GM18526 (cell line): ENCODE results near the gene COLEC12.

Source experiments
- POLR2A ChIP-seq: IDR thresholded peaks from 3 replicates; pipeline ENCODE4 v1.6.1; 2011; ENCODE audit not compliant: insufficient read length; ENCODE audit errors: extremely low read depth

The COLEC12 gene

GRCh38 chr18:513826-514530 lies 13.5 kb upstream of the COLEC12 start:
- TF ChIP-seq POLR2A, result no peak

DNA sequence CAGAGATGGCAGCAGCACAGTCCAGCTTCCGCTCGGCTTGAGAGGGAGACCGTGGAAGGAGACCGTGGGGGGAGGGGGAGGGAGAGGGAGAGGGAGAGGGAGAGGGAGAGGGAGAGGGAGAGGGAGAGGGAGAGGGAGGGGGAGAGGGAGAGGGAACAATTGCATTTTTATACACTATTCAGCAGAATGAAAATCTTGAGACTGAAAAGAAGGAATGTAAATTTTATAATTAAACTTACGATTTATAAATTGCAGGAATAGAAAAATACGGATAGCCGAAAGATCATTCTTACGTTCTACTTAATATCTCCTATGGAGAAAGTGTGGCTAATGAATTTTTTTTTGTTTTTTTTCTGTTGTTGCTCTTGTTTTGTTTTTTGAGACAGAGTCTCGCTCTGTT lies 12.5 kb upstream of the COLEC12 start:
- no peak for TF ChIP-seq POLR2A

DNA sequence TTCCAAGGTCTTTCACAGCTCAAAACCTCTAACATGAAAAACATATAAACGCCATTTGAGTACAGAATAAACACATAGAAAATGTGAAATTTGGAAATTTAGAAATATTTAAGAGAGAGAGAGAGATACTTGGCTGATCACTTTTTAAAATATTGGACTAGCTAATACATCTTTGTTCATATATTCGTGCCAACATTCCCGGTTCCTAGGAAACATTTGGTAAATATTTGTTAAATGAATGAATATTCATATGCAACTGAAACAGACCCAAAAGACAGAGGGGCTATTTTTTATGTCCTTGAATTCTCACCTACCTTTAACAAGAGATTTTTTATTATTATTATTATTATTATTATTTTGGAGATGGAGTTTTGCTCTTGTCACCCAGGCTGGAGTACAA lies 8.3 kb upstream of the COLEC12 start:
- TF ChIP-seq POLR2A, result no peak

GRCh38 chr18:507636-508035 lies 7.1 kb upstream of the COLEC12 start:
- TF ChIP-seq POLR2A, result no peak

- no peak for TF ChIP-seq POLR2A
Measured at GRCh38 chr18:506801-507200, 6.3 kb upstream of the COLEC12 start.

DNA sequence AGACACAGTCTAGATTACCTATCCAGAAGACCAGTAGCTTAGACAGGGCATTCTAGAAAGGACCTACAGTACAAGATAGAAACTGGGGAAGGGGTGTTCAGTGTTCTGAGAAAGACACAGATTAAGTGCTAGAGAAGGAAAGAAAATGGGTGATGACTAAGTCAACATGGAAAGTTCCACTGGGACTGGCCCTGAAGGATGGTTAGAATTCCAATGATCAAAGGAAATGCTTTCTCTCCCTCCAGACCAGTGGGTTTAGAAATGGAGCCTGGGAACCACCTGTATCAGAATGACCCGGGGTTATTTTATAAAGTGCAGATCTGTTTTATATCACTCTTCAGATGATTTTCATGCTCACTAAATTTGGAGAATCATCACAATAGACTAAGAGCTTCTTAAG lies 5.8 kb upstream of the COLEC12 start:
- no peak for TF ChIP-seq POLR2A

DNA sequence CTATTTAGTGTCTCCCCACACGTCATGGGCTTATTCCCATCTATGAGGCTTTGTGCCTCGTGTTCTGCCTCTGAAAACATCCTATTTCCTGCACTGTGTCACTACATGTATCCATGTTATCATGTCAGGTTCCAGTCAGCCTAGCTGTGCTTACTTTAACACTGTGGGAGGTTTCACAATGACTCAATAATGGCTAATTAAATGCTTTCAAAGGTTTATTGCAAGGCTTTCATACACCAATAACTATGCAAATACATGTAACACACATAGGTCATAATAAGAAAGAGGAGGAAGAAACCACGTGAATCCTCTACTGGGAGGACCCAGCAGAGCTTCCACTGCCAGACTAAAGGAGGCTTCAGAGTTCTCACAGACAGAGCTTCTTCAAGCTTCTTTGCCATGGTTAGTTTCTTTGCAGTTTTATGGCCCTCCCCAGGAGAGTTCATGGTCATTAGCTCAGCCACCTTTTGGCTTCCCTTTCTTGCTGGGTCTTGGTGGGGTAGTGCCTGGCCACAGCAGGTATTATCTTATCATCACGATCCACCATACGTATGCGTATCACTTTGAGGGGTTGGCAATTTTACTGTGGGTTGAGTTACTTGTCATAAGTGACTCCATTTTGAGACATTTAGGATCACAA lies 5.1 kb upstream of the COLEC12 start:
- TF ChIP-seq POLR2A, result no peak

GRCh38 chr18:501406-501714 lies 859 bp upstream of the COLEC12 start:
- no peak for TF ChIP-seq POLR2A

- TF ChIP-seq POLR2A, result no peak
Measured at GRCh38 chr18:499776-500631, 497 bp downstream of the COLEC12 start.

DNA sequence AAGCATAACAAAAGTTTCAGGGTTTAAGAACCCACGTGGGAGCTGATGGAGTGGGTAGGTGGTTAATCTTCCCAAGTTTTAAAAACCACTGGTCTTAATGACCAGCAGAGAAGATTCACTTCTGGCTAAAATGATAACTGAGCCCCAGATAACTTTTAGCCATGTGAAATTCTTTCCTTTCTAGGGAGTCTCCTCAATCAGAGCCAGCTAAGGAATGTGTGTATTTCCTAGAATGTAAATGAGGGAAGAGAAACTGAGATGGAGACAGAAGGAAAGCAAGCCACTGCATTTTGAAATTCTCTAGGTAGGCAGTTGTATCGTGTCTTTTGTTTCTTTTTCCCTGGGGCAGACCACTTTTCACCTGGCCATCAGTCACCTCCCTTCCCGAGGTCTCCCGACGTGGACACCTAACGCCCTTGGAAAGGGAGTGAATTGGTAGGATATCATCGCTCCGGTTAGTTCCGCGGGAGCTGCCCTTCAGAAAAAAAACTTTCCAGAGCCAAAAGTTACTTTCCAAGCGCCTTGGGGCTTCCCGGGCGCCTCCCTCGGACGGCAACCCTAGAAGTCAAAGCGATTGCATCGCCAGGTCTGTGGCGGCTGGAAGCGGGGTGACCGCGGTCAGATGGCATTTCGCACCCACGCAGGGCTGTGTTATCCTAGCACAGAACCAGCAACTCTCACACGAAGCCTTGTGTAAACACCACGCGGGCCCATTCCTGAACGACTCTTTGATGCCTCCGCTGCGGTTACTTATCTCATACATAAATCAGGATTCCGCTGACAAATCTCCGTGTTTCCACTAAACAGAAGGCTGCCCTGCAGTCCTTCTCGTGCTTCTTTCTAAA lies 1.3 kb downstream of the COLEC12 start:
- no peak for TF ChIP-seq POLR2A

GRCh38 chr18:497688-498087 lies 2.8 kb downstream of the COLEC12 start:
- no peak for TF ChIP-seq POLR2A

DNA sequence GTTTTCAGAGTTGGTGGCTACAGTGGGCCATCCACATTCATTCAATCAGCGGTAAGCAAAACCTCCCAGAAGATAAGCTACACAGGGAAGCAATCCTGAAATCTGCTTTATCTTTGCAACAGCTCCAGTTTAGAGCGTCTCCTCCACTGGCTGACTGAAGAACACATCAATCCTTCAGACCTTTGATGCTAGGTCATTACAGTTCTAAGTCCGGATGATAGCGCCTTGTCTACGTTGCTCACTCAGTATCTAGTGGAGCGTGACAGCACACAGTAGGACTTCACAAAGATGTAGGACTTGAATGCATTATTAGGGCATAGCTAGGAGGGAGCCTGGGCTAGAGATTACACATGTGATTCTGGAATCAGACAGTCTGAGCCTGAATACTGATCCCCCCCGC lies 5.0 kb downstream of the COLEC12 start:
- no peak for TF ChIP-seq POLR2A

DNA sequence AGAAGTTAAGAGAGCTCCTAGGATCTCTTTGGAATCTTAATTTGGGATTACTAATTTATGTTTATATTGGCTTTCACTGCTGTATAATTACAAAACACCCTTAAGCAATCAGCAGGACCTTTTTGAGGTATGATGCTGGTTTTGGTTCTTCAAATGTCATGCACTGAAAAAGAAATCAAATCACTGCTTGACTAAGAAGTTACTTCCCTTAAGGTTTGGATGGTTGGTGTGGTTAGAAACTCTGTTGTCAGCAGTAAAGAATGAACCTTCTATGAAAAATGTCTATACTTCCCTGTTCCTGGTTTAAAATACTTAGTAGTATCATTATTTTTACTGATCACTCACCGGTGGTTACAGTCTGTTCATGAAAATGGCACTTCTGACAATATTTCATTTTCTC lies 5.5 kb downstream of the COLEC12 start:
- TF ChIP-seq POLR2A, result no peak

- no peak for TF ChIP-seq POLR2A
Measured at GRCh38 chr18:493986-494983, 6.2 kb downstream of the COLEC12 start.
